AG10803 (cell line): ENCODE results near the gene FER1L5.

ENCODE experiments used
- DNase-seq: peaks from one replicate; pipeline ENCODE4 v3.0.0; 2010; ENCODE audit warnings: low read depth
- H3K4me3 ChIP-seq: 2 replicates; pipeline ENCODE4 v1.5.1; 2011; ENCODE audit warnings: mild to moderate bottlenecking, low read length, control low read depth
- TF ChIP-seq, protein P1 (sequence below): conservative IDR thresholded peaks from 2 replicates; pipeline ENCODE4 v1.5.1; 2011; ENCODE audit warnings: mild to moderate bottlenecking, low read length, control low read depth, inconsistent platforms

FER1L5 gene

GRCh38 chr2:96642564-96643360 lies at the start of gene FER1L5:
TSS of gene FER1L5 (plus strand) at chr2:96642764. CDS start at chr2:96642837, 73 bp downstream.
- TF ChIP-seq, protein P1, sequence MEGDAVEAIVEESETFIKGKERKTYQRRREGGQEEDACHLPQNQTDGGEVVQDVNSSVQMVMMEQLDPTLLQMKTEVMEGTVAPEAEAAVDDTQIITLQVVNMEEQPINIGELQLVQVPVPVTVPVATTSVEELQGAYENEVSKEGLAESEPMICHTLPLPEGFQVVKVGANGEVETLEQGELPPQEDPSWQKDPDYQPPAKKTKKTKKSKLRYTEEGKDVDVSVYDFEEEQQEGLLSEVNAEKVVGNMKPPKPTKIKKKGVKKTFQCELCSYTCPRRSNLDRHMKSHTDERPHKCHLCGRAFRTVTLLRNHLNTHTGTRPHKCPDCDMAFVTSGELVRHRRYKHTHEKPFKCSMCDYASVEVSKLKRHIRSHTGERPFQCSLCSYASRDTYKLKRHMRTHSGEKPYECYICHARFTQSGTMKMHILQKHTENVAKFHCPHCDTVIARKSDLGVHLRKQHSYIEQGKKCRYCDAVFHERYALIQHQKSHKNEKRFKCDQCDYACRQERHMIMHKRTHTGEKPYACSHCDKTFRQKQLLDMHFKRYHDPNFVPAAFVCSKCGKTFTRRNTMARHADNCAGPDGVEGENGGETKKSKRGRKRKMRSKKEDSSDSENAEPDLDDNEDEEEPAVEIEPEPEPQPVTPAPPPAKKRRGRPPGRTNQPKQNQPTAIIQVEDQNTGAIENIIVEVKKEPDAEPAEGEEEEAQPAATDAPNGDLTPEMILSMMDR, result no peak
- peak; percentile 49 for DNase-seq
- peak within 1 kb of the TSS; percentile 45 for H3K4me3 ChIP-seq

- H3K4me3 ChIP-seq, result no peak overlapping the region
- TF ChIP-seq, protein P1, result no peak
- no peak for DNase-seq
Observed at GRCh38 chr2:96594282-96594681, 48.3 kb upstream of the FER1L5 start.

DNA sequence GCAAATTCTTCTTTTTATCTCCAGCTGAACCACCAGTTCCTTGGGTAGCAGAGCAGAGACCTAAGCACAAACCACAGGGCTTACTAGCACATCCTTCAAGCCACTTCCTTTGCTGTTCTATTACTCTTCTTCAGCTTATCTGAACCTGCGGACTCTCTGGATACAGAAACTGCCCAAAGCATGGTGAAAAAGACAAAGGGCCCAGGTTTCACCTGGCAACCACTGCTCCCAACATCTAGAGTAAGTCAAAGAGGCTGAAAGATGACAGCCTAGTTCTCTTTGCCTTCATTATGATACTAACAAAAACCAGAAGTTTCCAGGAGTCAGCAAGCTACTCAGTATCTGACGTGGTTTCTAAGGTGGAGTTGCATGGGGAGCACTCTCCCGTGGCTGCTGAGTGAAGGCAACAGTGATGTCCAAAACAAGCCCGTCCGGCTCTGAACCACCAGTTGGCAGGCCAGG lies 47.8 kb upstream of the FER1L5 start:
- TF ChIP-seq, protein P1, result no peak
- DNase-seq, result no peak

GRCh38 chr2:96596596-96596995 lies 46.0 kb upstream of the FER1L5 start:
- no peak overlapping the region for H3K4me3 ChIP-seq
- TF ChIP-seq, protein P1, result no peak
- no peak for DNase-seq

More for the DNA sequence above, 47.8 kb upstream of the FER1L5 start:
- H3K4me3 ChIP-seq, result no peak overlapping the region

DNA sequence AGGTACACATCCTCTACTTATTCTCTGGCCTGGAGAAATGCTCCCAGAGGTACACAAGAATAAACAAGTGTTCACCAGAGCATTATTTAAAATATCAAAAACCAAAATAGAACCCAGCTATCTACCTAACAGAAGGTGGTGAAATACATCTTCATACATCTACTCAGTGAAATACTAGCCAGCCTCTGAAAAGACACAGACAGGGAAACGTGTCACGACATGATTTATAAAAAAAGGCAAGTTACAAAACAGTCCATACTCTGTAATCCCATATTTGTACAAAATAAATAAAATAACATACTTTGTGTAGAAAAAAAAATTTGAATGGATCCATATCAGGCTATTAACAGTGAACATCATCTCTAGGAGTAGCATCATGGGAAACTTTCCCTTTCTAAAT lies 42.6 kb upstream of the FER1L5 start:
- TF ChIP-seq, protein P1, result no peak

DNA sequence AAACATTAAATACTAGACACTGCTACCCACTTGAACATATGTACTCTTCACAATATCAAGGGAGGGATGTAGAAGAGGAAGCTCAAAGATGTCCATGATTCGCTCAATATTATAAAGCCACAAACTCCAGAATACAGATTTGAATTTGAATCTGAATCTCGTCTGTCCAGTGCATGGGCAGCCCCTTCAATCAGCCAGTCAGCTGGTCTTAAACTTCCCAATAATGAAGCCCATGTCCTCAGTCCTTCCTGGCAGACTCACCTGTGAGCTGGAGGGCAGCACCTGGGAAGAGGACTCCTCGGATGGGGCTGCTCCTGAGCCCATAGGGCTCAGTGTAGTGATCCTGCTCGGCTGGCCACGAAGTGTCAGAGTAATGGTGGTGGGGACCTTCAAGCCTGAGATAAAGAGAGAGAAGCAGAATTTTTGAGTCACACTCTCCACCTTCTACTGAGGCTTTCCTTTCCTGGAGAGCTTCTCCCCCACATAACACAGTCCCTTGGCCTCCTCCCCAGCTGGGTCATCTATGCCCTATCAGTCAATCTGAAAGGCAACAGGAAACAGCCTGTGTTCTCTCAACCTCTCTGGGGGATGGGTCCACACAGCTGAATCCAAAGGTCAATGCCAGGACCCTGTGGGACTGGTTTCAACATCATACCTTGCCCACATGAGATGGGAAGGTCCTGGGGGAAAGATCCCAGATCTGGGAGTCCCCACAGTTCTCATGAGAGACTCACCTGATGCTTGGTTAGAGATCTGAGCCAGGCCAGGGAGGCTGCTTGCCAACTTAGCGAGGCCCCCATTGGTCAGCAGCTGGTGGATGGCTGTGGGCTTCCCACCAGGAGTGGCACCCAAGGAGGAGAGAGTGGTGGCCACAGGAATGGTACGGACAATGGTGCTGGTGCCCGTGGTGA lies 40.9 kb upstream of the FER1L5 start:
- DNase-seq, result no peak
- TF ChIP-seq, protein P1, result no peak

More for the DNA sequence above, 42.6 kb upstream of the FER1L5 start:
- DNase-seq, result no peak
- H3K4me3 ChIP-seq, result no peak overlapping the region

More for the DNA sequence above, 40.9 kb upstream of the FER1L5 start:
- no peak overlapping the region for H3K4me3 ChIP-seq
